NCI-H128 (cell line): ENCODE results near the gene AP1S3.
A peak's percentile ranks its signal among the peaks of the same experiment; 100 is the strongest.
"Not testable (repeated sequence)": the region's sequence is repeated elsewhere in the genome, so short reads cannot be mapped to it uniquely, and the experiment has no call there.

ENCODE experiments used
- DNase-seq: peaks from one replicate; lab custom pipeline; 2025; ENCODE audit not compliant: unreplicated experiment; lab: John Stamatoyannopoulos, UW

The AP1S3 gene

GRCh38 chr2:223837287-223838061 is at the start of gene AP1S3:
TSS of gene AP1S3 (minus strand) at chr2:223837582. CDS start at chr2:223837450, 132 bp downstream.
- DNase-seq = peak; percentile 40

- no peak for DNase-seq
These were observed 49.7 kb upstream of the AP1S3 start for GRCh38 chr2:223887127-223887526.

GRCh38 chr2:223886726-223887125 is 49.3 kb upstream of the AP1S3 start:
- DNase-seq = no peak

GRCh38 chr2:223884399-223884798 is 47.0 kb upstream of the AP1S3 start:
- no peak for DNase-seq

- no peak for DNase-seq
These were observed 45.3 kb upstream of the AP1S3 start for GRCh38 chr2:223882715-223883114.

- DNase-seq = no peak
These were observed 43.4 kb upstream of the AP1S3 start for GRCh38 chr2:223880796-223881195.

DNA sequence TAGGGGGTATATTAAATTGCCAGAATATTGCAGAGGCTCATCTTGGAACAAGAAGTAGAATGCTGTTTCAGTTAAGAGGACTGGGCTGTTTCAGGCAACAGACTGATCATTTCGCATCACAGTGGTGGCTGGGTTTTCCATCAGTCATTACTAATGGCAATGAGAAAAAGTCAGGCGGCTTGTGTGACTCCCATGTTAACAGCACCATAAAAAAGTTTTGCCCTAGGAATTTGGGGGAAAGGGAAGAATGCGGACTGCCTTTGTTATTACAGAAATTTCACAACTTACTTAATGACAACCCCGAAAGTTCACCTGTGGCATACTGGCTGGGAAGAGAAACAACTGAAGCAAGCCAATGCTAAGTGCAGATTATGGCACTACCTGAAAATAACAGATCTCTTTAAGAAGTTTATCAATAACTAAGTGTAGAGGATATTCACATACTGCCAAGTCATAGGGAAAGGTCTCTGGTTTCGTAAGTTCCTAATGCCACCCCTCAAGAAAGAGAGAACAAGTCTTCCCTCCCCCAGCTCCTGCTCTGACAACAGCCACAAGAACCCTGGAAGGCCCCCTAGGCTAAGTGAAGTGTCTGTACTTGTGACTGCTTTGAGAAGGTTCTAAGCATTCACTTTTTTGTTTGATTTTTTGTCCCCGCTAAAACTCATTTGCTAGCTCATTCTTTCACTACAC is 40.5 kb upstream of the AP1S3 start:
- no peak for DNase-seq

GRCh38 chr2:223873672-223874071 is 36.3 kb upstream of the AP1S3 start:
- no peak for DNase-seq

- not testable (repeated sequence) for DNase-seq
These were observed 35.4 kb upstream of the AP1S3 start for GRCh38 chr2:223872772-223873171.

GRCh38 chr2:223871661-223872060 is 34.3 kb upstream of the AP1S3 start:
- not testable (repeated sequence) for DNase-seq

GRCh38 chr2:223870840-223871611 is 33.6 kb upstream of the AP1S3 start:
- DNase-seq = no peak

- no peak for DNase-seq
These were observed 30.6 kb upstream of the AP1S3 start for GRCh38 chr2:223868005-223868404.

GRCh38 chr2:223865907-223866508 is 28.6 kb upstream of the AP1S3 start:
- no peak for DNase-seq

DNA sequence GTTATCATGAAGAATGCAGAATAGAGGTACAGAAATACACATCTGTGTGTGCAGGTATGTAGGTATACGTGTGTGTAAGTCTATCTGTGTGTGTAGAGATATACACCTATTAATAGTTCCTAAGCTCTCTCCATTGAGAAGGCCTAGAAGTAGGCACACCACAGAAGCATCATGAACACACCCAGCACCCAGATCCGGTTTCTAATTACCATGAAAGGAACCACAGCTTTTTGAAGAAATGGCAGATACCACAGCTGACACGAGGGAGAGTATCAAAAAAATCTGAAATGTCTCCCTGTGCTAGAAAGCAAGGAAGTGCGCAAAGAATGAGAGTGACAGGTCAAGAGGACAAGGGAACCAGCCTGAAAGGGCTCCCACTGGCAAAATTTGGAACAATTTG is 27.7 kb upstream of the AP1S3 start:
- no peak for DNase-seq

DNA sequence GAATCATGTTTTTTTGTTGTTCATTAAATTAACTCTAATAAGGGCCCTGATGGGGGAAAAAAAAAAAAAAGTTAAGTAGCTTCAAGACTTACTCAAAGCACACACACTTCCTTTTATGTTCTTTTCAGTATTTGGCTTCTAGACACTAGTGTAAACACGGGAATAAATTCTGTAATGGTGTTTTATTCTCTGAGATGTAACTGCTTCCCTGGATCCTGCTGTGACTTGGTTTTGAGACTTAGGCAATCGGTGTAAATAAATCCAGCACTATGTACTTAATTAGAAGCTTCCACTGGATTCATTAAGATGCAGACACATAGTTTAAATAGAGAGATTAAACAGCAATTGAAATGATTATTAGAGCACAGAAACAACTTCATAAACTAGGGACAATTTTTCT is 26.1 kb upstream of the AP1S3 start:
- no peak for DNase-seq

DNA sequence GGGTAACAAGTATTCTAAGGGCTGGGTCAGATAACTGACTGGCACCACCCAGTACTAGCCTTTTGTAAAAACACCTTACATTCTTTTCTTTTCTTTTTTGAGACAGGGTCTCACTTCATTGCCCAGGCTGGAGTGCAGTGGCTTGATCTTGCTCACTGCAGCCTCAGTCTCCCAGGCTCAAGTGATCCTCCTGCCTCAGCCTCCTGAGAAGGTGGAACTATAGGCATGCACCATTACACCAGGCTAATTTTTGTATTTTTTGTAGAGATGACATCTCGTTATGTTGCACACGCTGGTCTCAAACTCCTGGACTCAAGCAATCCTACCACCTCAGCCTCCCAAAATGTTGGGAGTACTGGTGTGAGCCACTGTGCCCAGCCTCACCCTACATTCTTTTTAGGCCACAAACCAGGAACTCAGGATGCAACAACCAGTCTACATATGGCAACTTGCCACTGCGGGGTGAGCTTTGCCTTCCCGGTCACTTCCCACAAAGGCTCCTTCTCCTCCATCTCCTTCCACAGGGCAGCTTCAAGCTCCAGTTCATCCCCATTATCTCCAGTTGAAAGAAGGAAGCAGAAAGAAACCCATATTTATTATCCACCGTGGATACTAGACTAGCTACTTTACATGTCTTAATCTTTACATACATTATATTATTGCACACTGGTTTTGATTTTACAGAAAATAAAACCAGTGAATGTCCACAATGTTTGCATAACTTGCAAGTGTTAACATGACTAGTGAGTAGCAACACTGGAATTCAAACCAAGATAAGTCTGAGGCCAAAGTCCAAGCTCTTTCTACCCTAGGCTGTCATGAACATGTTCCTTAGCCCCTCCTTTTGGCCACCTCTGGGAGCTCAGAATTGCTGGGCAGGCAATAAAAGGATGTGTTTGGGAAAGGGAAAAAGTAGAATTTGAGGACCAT is 23.7 kb upstream of the AP1S3 start:
- no peak for DNase-seq

GRCh38 chr2:223859070-223859469 is 21.7 kb upstream of the AP1S3 start:
- no peak for DNase-seq

- no peak for DNase-seq
These were observed 19.2 kb upstream of the AP1S3 start for GRCh38 chr2:223856584-223856983.

DNA sequence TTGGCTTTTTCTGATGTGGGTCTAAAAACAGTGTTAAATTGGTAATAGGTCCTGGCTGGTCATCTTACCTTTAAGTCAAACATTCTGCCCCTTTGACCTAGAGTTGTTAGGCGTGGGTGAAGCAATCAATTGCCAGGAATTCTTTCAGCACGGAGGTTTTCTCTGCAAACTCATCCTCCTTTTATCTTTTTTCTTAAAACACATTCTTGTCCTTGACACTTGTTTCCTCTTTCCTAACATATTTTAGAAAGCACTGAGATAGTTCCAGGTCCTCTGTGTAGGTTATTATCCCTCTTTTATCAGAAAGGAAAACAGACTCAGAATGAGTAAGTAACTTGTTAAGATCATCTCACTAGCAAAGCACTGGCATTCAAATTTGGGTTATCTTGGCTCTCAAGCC is 18.6 kb upstream of the AP1S3 start:
- no peak for DNase-seq

DNA sequence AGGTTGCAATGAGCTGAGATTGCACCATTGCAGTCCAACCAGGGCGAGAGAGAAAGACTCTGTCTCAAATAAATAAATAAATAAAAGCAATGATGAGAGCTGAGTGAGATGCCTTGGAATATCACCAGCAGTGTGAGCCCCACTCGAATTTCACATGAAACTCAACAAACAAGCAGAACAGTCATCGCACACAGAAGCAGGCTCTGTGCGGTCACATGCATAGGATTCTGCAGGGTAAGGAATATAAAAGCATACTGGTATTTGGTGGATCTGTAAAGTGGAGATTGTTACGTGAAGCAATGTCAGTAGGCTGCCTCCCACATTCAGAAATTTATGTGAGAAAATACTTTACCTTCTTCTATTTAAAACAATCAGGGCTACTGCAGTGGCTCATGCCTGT is 18.0 kb upstream of the AP1S3 start:
- DNase-seq = no peak
